Trophoblast cell (in vitro differentiated cells and primary cell): ENCODE results near the gene PNKP.

Experiments used
- DNase-seq, 2 donors: peaks; one replicate each; pipeline ENCODE4 v3.0.0-alpha.2; 2016
- H2AFZ ChIP-seq: 2 replicates; pipeline ENCODE4 v1.6.1; 2013; ENCODE audit warnings: low read length, moderate library complexity, mild to moderate bottlenecking; ENCODE audit not compliant: insufficient read depth, poor library complexity
- H2AK5ac ChIP-seq: 2 replicates; pipeline ENCODE4 v1.6.1; 2013; ENCODE audit warnings: mild to moderate bottlenecking, low read length
- H2BK120ac ChIP-seq: 2 replicates; pipeline ENCODE4 v1.6.1; 2013; ENCODE audit warnings: low read length, mild to moderate bottlenecking, moderate library complexity; ENCODE audit not compliant: insufficient read depth, poor library complexity
- H2BK12ac ChIP-seq: 2 replicates; pipeline ENCODE4 v1.6.1; 2013; ENCODE audit warnings: mild to moderate bottlenecking, low read length, moderate library complexity
- H2BK5ac ChIP-seq: 2 replicates; pipeline ENCODE4 v1.6.1; 2013; ENCODE audit warnings: low read length, low read depth, moderate library complexity, mild to moderate bottlenecking; ENCODE audit not compliant: poor library complexity
- H3K14ac ChIP-seq: 2 replicates; pipeline ENCODE4 v1.6.1; 2013; ENCODE audit warnings: mild to moderate bottlenecking, low read length
- H3K18ac ChIP-seq: 2 replicates; pipeline ENCODE4 v1.6.1; 2013; ENCODE audit warnings: mild to moderate bottlenecking, low read length
- H3K23ac ChIP-seq: 2 replicates; pipeline ENCODE4 v1.6.1; 2013; ENCODE audit warnings: low read length
- H3K27ac ChIP-seq: 2 replicates; pipeline ENCODE4 v1.5.1; 2013; ENCODE audit warnings: low read depth, mild to moderate bottlenecking, inconsistent platforms, low read length, moderate library complexity
- H3K27me3 ChIP-seq: 2 replicates; pipeline ENCODE4 v1.6.1; 2013; ENCODE audit warnings: inconsistent platforms, mild to moderate bottlenecking, low read length, moderate library complexity; ENCODE audit not compliant: insufficient read depth
- H3K36me3 ChIP-seq, 2 experiments: 1 replicate in 1 of 2; 2 replicates in 1 of 2; pipeline ENCODE4 v1.6.1; 2013; ENCODE audit warnings: low read length in 2 of 2, mild to moderate bottlenecking in 2 of 2, moderate library complexity in 1 of 2; ENCODE audit not compliant: insufficient read depth in 2 of 2, control insufficient read depth in 1 of 2
- H3K4ac ChIP-seq: 2 replicates; pipeline ENCODE4 v1.6.1; 2013; ENCODE audit warnings: low read depth, mild to moderate bottlenecking, low read length, moderate library complexity
- H3K4me1 ChIP-seq, 2 experiments: 1 replicate in 1 of 2; 2 replicates in 1 of 2; pipeline ENCODE4 v1.6.1; 2013; ENCODE audit warnings: low read length in 2 of 2, mild to moderate bottlenecking in 2 of 2, moderate library complexity in 1 of 2; ENCODE audit not compliant: insufficient read depth in 2 of 2, control insufficient read depth in 1 of 2
- H3K4me2 ChIP-seq: 2 replicates; pipeline ENCODE4 v1.6.1; 2013; ENCODE audit warnings: inconsistent platforms, mild to moderate bottlenecking, low read length, moderate library complexity
- H3K4me3 ChIP-seq: 2 replicates; pipeline ENCODE4 v1.5.1; 2013; ENCODE audit warnings: mild to moderate bottlenecking, low read depth, low read length, inconsistent platforms
- H3K79me1 ChIP-seq: one replicate; pipeline ENCODE4 v1.6.1; 2013; ENCODE audit warnings: low read length
- H3K79me2 ChIP-seq: 2 replicates; pipeline ENCODE4 v1.6.1; 2013; ENCODE audit warnings: low read length, mild to moderate bottlenecking; ENCODE audit not compliant: control insufficient read depth, insufficient read depth, poor library complexity
- H3K9ac ChIP-seq: 2 replicates; pipeline ENCODE4 v1.6.1; 2013; ENCODE audit warnings: mild to moderate bottlenecking, low read length
- H3K9me3 ChIP-seq: 2 replicates; pipeline ENCODE4 v1.6.1; 2013; ENCODE audit warnings: low read depth, mild to moderate bottlenecking, control low read depth, inconsistent platforms, low read length; ENCODE audit not compliant: insufficient read depth
- H4K12ac ChIP-seq: 2 replicates; pipeline ENCODE4 v1.6.1; 2013; ENCODE audit warnings: low read depth, mild to moderate bottlenecking, low read length, moderate library complexity
- H4K8ac ChIP-seq: 2 replicates; pipeline ENCODE4 v1.6.1; 2013; ENCODE audit warnings: low read depth, mild to moderate bottlenecking, low read length, moderate library complexity
- H4K91ac ChIP-seq: one replicate; pipeline ENCODE4 v1.6.1; 2013; ENCODE audit warnings: low read depth, mild to moderate bottlenecking, low read length, moderate library complexity
- WGBS: extraction: QIAGEN DNeasy Blood & Tissue Kit; methylation state at CpG from one replicate; pipeline ENCODE4 v1.1.7; 2013; ENCODE audit warnings: missing lambda C conversion rate; ENCODE audit not compliant: insufficient read length, insufficient coverage; ENCODE audit errors: extremely low coverage; 5-methylcytosine and 5-hydroxymethylcytosine counted together

PNKP gene

GRCh38 chr19:49837009-49837310 is 30.4 kb downstream of the PNKP start:
- H4K12ac ChIP-seq = no peak overlapping the region
- no peak overlapping the region for H2AK5ac ChIP-seq
- H2BK12ac ChIP-seq = no peak overlapping the region
- no peak overlapping the region for H3K4me3 ChIP-seq
- no peaks in the 10 kb centered on the region for H3K27me3 ChIP-seq
- H3K14ac ChIP-seq = no peak overlapping the region
- H3K4me1 ChIP-seq = peaks cover 0 to 3% of the 10 kb centered on the region in 2 experiments
- no peak overlapping the region for H3K18ac ChIP-seq
- no CpG with 5 or more reads among the region's 5 CpGs for WGBS
- no peaks in the 10 kb centered on the region for H3K79me1 ChIP-seq
- peaks cover 76 to 85% of the 10 kb centered on the region in 2 experiments for H3K36me3 ChIP-seq
- H3K4me2 ChIP-seq = no peak overlapping the region
- no peak overlapping the region for H4K91ac ChIP-seq
- peaks cover 2% of the 10 kb centered on the region for H3K9me3 ChIP-seq
- no peak overlapping the region for H2BK5ac ChIP-seq
- H3K27ac ChIP-seq = no peak overlapping the region
- H3K9ac ChIP-seq = no peak overlapping the region
- no peak overlapping the region for H3K4ac ChIP-seq
- no peak overlapping the region for H3K23ac ChIP-seq
- no peak for DNase-seq
- H2BK120ac ChIP-seq = no peak overlapping the region
- no peak overlapping the region for H2AFZ ChIP-seq
- no peaks in the 10 kb centered on the region for H3K79me2 ChIP-seq
- H4K8ac ChIP-seq = no peak overlapping the region

GRCh38 chr19:49836176-49837008 is 31.0 kb downstream of the PNKP start:
- WGBS = no CpG with 5 or more reads among the region's 20 CpGs
- H4K12ac ChIP-seq = no peak overlapping the region
- no peak overlapping the region for H3K9ac ChIP-seq
- H2AK5ac ChIP-seq = no peak overlapping the region
- no peak overlapping the region for H3K4ac ChIP-seq
- H2BK5ac ChIP-seq = no peak overlapping the region
- no peaks in the 10 kb centered on the region for H3K79me1 ChIP-seq
- no peak for DNase-seq
- H2BK120ac ChIP-seq = no peak overlapping the region
- H3K18ac ChIP-seq = no peak overlapping the region
- peaks cover 82 to 91% of the 10 kb centered on the region in 2 experiments for H3K36me3 ChIP-seq
- H3K79me2 ChIP-seq = no peaks in the 10 kb centered on the region
- H3K23ac ChIP-seq = no peak overlapping the region
- no peak overlapping the region for H4K8ac ChIP-seq
- no peak overlapping the region for H3K27ac ChIP-seq
- H2AFZ ChIP-seq = no peak overlapping the region
- no peak overlapping the region for H3K4me3 ChIP-seq
- no peak overlapping the region for H3K4me2 ChIP-seq
- no peak overlapping the region for H4K91ac ChIP-seq
- H3K9me3 ChIP-seq = peaks cover 2% of the 10 kb centered on the region
- H2BK12ac ChIP-seq = no peak overlapping the region
- H3K27me3 ChIP-seq = no peaks in the 10 kb centered on the region
- no peak overlapping the region for H3K14ac ChIP-seq
- H3K4me1 ChIP-seq = peaks cover 0 to 3% of the 10 kb centered on the region in 2 experiments

- H4K8ac ChIP-seq = no peak overlapping the region
- H3K18ac ChIP-seq = no peak overlapping the region
- H3K36me3 ChIP-seq = peaks cover 86 to 94% of the 10 kb centered on the region in 2 experiments
- no peak overlapping the region for H3K14ac ChIP-seq
- WGBS = no CpG with 5 or more reads among the region's 12 CpGs
- peaks cover 2% of the 10 kb centered on the region for H3K9me3 ChIP-seq
- no peak overlapping the region for H2AK5ac ChIP-seq
- H3K27ac ChIP-seq = no peak overlapping the region
- no peak overlapping the region for H4K12ac ChIP-seq
- DNase-seq = no peak
- peaks cover 0 to 3% of the 10 kb centered on the region in 2 experiments for H3K4me1 ChIP-seq
- no peak overlapping the region for H3K23ac ChIP-seq
- H2AFZ ChIP-seq = no peak overlapping the region
- no peak overlapping the region for H3K9ac ChIP-seq
- no peak overlapping the region for H3K4me3 ChIP-seq
- no peak overlapping the region for H3K4ac ChIP-seq
- H3K79me2 ChIP-seq = no peaks in the 10 kb centered on the region
- no peaks in the 10 kb centered on the region for H3K79me1 ChIP-seq
- no peak overlapping the region for H3K4me2 ChIP-seq
- H2BK12ac ChIP-seq = no peak overlapping the region
- no peak overlapping the region for H2BK120ac ChIP-seq
- H2BK5ac ChIP-seq = no peak overlapping the region
- H4K91ac ChIP-seq = no peak overlapping the region
- H3K27me3 ChIP-seq = no peaks in the 10 kb centered on the region
Observed at GRCh38 chr19:49835562-49835961, 31.8 kb downstream of the PNKP start.

- no peak overlapping the region for H3K23ac ChIP-seq
- H4K12ac ChIP-seq = no peak overlapping the region
- no peak overlapping the region for H4K91ac ChIP-seq
- no peak overlapping the region for H2BK120ac ChIP-seq
- no peak overlapping the region for H2BK5ac ChIP-seq
- H4K8ac ChIP-seq = no peak overlapping the region
- H3K4ac ChIP-seq = no peak overlapping the region
- no peak overlapping the region for H3K18ac ChIP-seq
- no peak overlapping the region for H2AFZ ChIP-seq
- no peaks in the 10 kb centered on the region for H3K79me2 ChIP-seq
- no peaks in the 10 kb centered on the region for H3K27me3 ChIP-seq
- no peak overlapping the region for H3K4me3 ChIP-seq
- H3K79me1 ChIP-seq = no peaks in the 10 kb centered on the region
- no CpG with 5 or more reads among the region's 7 CpGs for WGBS
- H3K4me2 ChIP-seq = no peak overlapping the region
- H3K9me3 ChIP-seq = peaks cover 2% of the 10 kb centered on the region
- H3K14ac ChIP-seq = no peak overlapping the region
- H2BK12ac ChIP-seq = no peak overlapping the region
- no peak overlapping the region for H2AK5ac ChIP-seq
- no peak overlapping the region for H3K9ac ChIP-seq
- H3K4me1 ChIP-seq = peaks cover 0 to 3% of the 10 kb centered on the region in 2 experiments
- H3K27ac ChIP-seq = no peak overlapping the region
- peaks cover 92 to 94% of the 10 kb centered on the region in 2 experiments for H3K36me3 ChIP-seq
- no peak for DNase-seq
Observed at GRCh38 chr19:49833599-49833998, 33.8 kb downstream of the PNKP start.
